ENCODE results near the gene DUSP12.

DUSP12 gene

DNA sequence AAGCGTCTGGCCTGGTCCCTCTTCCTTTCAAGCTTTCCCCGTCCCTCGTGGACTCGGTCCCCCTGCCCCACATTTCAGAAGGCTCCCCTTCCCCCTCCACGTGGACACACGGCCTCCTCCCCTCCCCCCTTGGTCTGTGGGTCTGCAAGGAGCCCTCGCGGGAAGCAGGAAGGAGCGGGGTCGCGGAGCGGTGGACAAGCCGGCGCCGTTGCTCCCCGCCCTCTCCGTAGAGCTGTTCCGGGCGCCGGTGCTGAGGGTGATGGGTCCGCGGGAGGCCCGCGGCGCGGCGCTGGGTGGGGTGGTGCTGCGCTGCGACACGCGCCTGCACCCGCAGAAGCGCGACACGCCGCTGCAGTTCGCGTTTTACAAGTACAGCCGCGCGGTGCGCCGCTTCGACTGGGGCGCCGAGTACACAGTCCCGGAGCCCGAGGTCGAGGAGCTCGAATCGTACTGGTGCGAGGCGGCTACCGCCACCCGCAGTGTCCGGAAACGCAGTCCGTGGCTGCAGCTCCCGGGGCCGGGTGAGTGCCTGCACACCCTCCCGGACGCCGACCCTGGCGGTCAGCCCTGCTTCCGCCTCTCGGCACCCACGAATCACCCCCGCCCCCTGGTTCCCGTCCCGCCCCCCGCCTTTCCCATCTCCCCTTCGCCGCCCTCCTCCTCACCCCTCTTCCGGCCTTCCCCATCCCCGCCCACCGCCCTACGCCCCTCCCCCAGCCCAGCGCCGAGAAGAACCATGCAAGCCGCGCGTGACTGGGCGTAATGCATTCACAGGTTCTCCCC is 22.9 kb upstream of the DUSP12 start:
- TF ChIP-seq CTCF (IDR thresholded peaks at IDR 0.05; ENCODE audit: control extremely low read depth, extremely low read depth, low read depth, missing control alignments): no peak
- ChIA-PET POLR2A (interaction anchor here (1.0 kb wide), 1 partner anchor 18 kb away, joined by 3 read pairs; no protein-coding TSS in a partner anchor), CTCF (interaction anchor here (1.0 to 6.1 kb wide), 11 partner anchors 10 to 242 kb away, joined by 3 to 55 read pairs (median 6); partner anchors contain the start of genes DUSP12 and FCRLA)
- peak; percentile 89 for DNase-seq (ENCODE audit: extremely low spot score)

DNA sequence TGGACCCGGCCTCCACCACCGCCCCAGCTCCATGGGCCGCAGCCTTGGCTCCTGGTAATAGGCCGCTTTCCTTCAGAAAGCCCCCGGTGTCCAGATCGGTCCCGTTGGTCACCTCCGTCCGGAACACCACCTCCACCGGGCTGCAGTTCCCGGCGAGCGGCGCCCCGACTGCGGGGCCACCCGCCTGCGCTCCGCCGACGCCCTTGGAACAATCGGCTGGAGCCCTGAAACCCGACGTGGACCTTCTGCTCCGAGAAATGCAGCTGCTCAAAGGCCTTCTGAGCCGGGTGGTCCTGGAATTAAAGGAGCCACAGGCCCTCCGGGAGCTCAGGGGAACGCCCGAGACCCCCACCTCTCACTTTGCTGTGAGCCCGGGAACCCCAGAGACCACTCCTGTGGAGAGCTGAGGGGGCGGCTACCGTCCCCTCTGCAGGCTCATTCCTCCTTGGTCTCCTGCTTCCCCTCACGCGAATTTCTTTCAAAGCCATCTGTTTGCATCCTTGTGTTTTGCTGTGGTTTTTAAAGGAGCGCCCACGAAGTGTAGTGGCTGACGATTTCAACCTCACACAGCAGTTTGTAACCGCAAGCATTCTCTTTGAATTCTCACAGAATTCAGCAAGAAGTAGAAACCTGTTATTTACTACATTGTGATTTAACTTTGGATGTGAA is 22.2 kb upstream of the DUSP12 start:
- CTCF ChIA-PET: interaction anchor here (1.0 to 6.1 kb wide), 7 partner anchors 11 to 240 kb away, joined by 3 to 55 read pairs (median 12); partner anchors contain the start of genes DUSP12 and FCRLA
- no peak for TF ChIP-seq CTCF (IDR thresholded peaks at IDR 0.05; ENCODE audit: control extremely low read depth, extremely low read depth, low read depth, missing control alignments)
- POLR2A ChIA-PET: no interaction called here
- peak; percentile 26 for DNase-seq (ENCODE audit: extremely low spot score)

DNA sequence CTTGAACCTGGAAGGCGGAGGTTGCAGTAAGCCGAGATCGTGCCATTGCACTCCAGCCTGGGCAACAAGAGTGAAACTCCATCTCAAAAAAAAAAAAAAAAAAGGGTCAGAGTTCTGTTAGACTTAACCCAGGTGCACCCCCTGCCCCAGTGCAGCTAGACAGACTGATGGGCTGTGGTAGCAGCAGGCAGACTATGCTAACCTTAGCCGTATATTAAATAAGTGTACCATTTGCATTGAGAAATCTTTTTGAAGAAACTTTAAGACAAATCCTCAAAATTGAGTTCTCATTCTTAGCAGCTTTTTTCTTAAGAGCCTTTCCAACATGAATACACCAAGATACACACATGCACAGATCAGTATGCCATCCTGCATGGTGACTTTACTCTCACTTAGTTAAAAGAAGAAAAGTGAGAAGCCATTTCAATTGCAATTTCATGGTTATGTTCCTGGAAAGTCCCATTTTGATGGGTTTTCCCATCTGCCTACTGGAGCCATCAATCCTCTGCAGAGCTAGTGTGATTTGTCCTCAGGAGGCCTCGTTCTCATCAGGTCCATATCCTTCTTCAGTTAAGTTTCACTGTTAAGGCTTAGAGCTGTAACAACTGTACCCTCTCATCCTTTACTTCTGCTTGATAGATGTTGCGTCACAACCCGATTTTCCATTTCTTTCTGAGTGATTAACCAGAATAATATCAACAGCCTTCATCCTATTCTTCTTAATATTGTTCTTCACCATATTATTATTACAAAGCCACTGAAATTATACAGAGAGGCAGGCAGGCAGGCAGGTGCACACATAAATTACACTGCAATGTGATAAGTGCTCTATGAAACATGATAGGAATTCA is 21.0 kb upstream of the DUSP12 start:
- POLR2A ChIA-PET: no interaction called here

GRCh38 chr1:161730050-161730564 is 19.5 kb upstream of the DUSP12 start:
- CTCF ChIA-PET: interaction anchor here (0.9 to 6.1 kb wide), 6 partner anchors 8 to 243 kb away, joined by 3 to 55 read pairs (median 3); partner anchors contain the start of gene DUSP12
- peak; percentile 25 for DNase-seq (ENCODE audit: extremely low spot score)
- no peak for TF ChIP-seq CTCF (IDR thresholded peaks at IDR 0.05; ENCODE audit: control extremely low read depth, extremely low read depth, low read depth, missing control alignments)
- POLR2A ChIA-PET: interaction anchor here (0.5 kb wide), 1 partner anchor 8 kb away, joined by 3 read pairs; no protein-coding TSS in a partner anchor

More for the DNA sequence above, 21.0 kb upstream of the DUSP12 start:
- no peak for DNase-seq (ENCODE audit: extremely low spot score)
- CTCF ChIA-PET: interaction anchor here (1.0 to 6.1 kb wide), 7 partner anchors 9 to 241 kb away, joined by 3 to 55 read pairs (median 4); no protein-coding TSS in a partner anchor
- TF ChIP-seq CTCF (IDR thresholded peaks at IDR 0.05; ENCODE audit: control extremely low read depth, extremely low read depth, low read depth, missing control alignments): no peak

DNA sequence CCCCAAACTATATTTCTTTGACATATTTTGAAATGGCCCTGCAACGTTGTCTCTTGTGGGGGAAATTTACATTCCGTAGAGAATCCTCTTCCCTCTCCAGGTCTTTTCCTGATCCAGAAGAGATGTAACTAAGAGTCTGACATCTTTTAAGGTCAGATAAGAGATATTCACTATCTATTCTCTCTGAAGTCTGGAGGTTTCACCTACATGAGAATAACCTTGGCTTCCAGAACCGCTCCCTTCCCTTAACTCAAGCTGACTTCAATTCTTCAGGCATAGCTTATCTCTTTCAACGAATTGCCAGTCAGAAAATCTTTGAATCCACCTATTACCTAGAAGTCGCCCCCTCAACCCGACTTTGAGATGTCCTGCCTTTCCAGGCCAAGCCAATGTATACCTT is 18.3 kb upstream of the DUSP12 start:
- ChIA-PET POLR2A (no interaction called here), CTCF (interaction anchor here (1.5 kb wide), 1 partner anchor 8 kb away, joined by 4 read pairs; no protein-coding TSS in a partner anchor)
- TF ChIP-seq CTCF (IDR thresholded peaks at IDR 0.05; ENCODE audit: control extremely low read depth, extremely low read depth, low read depth, missing control alignments): no peak
- DNase-seq (ENCODE audit: extremely low spot score): no peak

Measured in GM10248 (cell line).